A549 (cell line): ENCODE measurements around the gene PARP1. TPM values are rescaled to one million over a fixed set of nuclear protein-coding genes. Genes with fewer than 3 reads are reported as not detected.

ENCODE experiments used
- ATAC-seq, 2 experiments: fragments of 200-7000 bp in 1 of 2; fragments of >200 bp in 1 of 2; cut with Nextera tagmentation in 1 of 2; cut with Tn5 transposase in 1 of 2; 3 replicates each; pipeline versions ENCODE4 v1.8.0 to v1.9.1; 2018 to 2020; ENCODE audit warnings: mild to moderate bottlenecking in 1 of 2, moderate library complexity in 1 of 2
- CTCF ChIA-PET: fragments of 300-600 bp; sonication (Branson Sonifier 250); formaldehyde crosslinking; extraction: SDS; loops from one replicate; lab custom pipeline; 2021; ENCODE audit warnings: antibody characterized with exemption, inconsistent platforms; lab: Yijun Ruan, JAX
- POLR2A ChIA-PET: fragments of 350-600 bp; formaldehyde crosslinking; extraction: SDS; loops from one replicate; lab custom pipeline; 2021; ENCODE audit warnings: antibody characterized with exemption, inconsistent platforms; lab: Yijun Ruan, JAX
- DNase-seq, 2 experiments: peaks; one replicate each; pipeline versions ENCODE4 v3.0.0 to v3.0.0-alpha.2; 2011 to 2016; ENCODE audit warnings: low read depth in 1 of 2, low spot score in 1 of 2
- FAIRE-seq: peaks from 2 replicates; lab custom pipeline; 2011; peaks lifted over from hg19 to GRCh38; lab: Jason Lieb, UNC
- H3K27ac ChIP-seq, 2 experiments: fragments of >200 bp; sonication (Bioruptor Twin); formaldehyde crosslinking; 3 replicates each; pipeline ENCODE4 v1.5.1; 2016 to 2017
- H3K4me1 ChIP-seq: fragments of >200 bp; sonication (Bioruptor Twin); formaldehyde crosslinking; 3 replicates; pipeline ENCODE4 v1.6.1; 2016
- H3K4me2 ChIP-seq: fragments of >200 bp; sonication (Bioruptor Twin); formaldehyde crosslinking; 3 replicates; pipeline ENCODE4 v1.6.1; 2016
- H3K4me3 ChIP-seq: fragments of >200 bp; sonication (Bioruptor Twin); formaldehyde crosslinking; 3 replicates; pipeline ENCODE4 v1.5.1; 2016
- H3K9me3 ChIP-seq: fragments of >200 bp; sonication (Bioruptor Twin); formaldehyde crosslinking; 3 replicates; pipeline ENCODE4 v1.6.1; 2016
- BCL3 ChIP-seq: fragments of >200 bp; sonication (Bioruptor Twin); formaldehyde crosslinking; IDR thresholded peaks from 3 replicates; pipeline ENCODE4 v1.6.1; 2016
- CBX2 ChIP-seq: fragments of 200-600 bp; sonication (generic); IDR thresholded peaks from 2 replicates; pipeline ENCODE4 v1.6.1; 2016; ENCODE audit warnings: low read depth, mild to moderate bottlenecking, borderline replicate concordance
- CHD2 ChIP-seq: fragments of 150-350 bp; IDR thresholded peaks from 2 replicates; pipeline ENCODE4 v1.6.1; 2014; ENCODE audit warnings: low read length; ENCODE audit not compliant: partially characterized antibody
- EHF ChIP-seq: fragments of 250-450 bp; sonication (Bioruptor Pico); IDR thresholded peaks from 2 replicates; pipeline ENCODE4 v1.5.0; 2020; ENCODE audit warnings: mild to moderate bottlenecking
- ELK1 ChIP-seq: fragments of 150-350 bp; IDR thresholded peaks from 2 replicates; pipeline ENCODE4 v1.6.1; 2014; ENCODE audit warnings: low read depth, mild to moderate bottlenecking, low read length
- FOSL2 ChIP-seq, 2 experiments: fragments of 450-650 bp in 1 of 2; fragments of >200 bp in 1 of 2; sonication (Bioruptor Twin) in 1 of 2; formaldehyde crosslinking; IDR thresholded peaks; 2 replicates each; pipeline versions ENCODE4 v1.5.0 to v1.6.1; 2016 to 2020; ENCODE audit warnings: mild to moderate bottlenecking in 1 of 2, moderate library complexity in 1 of 2
- FOXS1 ChIP-seq: fragments of 250-450 bp; sonication (Bioruptor Pico); IDR thresholded peaks from 2 replicates; pipeline ENCODE4 v1.5.0; 2020; ENCODE audit warnings: mild to moderate bottlenecking, moderate library complexity
- HEYL ChIP-seq: fragments of 250-450 bp; sonication (Bioruptor Pico); IDR thresholded peaks from 2 replicates; pipeline ENCODE4 v1.8.0; 2021; ENCODE audit warnings: mild to moderate bottlenecking, moderate library complexity
- HMGXB4 ChIP-seq: fragments of 250-450 bp; sonication (Bioruptor Pico); IDR thresholded peaks from 2 replicates; pipeline ENCODE4 v1.5.0; 2021; ENCODE audit warnings: mild to moderate bottlenecking, moderate library complexity, borderline replicate concordance
- KDM1A ChIP-seq: fragments of 200-600 bp; sonication (generic); IDR thresholded peaks from 2 replicates; pipeline ENCODE4 v1.6.1; 2016; ENCODE audit warnings: low read depth, mild to moderate bottlenecking
- MAZ ChIP-seq: fragments of 150-350 bp; IDR thresholded peaks from 2 replicates; pipeline ENCODE4 v1.6.1; 2014; ENCODE audit warnings: antibody characterized with exemption, low read depth, low read length, borderline replicate concordance
- NFE2L2 ChIP-seq: fragments of 150-350 bp; conservative IDR thresholded peaks from 2 replicates; pipeline ENCODE4 v1.6.1; 2014; ENCODE audit warnings: low read length
- PBX3 ChIP-seq: IDR thresholded peaks from 2 replicates; pipeline ENCODE4 v1.6.1; 2012
- POLR2AphosphoS2 ChIP-seq: conservative IDR thresholded peaks from 2 replicates; pipeline ENCODE4 v1.6.1; 2012; ENCODE audit warnings: low read length, improper control_type of control experiment, inconsistent platforms
- RAD21 ChIP-seq, 2 experiments: fragments of >200 bp in 1 of 2; sonication (Bioruptor Twin) in 1 of 2; formaldehyde crosslinking in 1 of 2; IDR thresholded peaks in 1 of 2; conservative IDR thresholded peaks in 1 of 2; 2 replicates in 1 of 2; 3 replicates in 1 of 2; pipeline ENCODE4 v1.6.1; 2012 to 2018; ENCODE audit warnings: inconsistent platforms in 1 of 2
- RFX5 ChIP-seq: fragments of 450-650 bp; IDR thresholded peaks from 2 replicates; pipeline ENCODE4 v1.7.1; 2014; ENCODE audit warnings: antibody characterized with exemption, mild to moderate bottlenecking, moderate library complexity
- ZNF302 ChIP-seq: fragments of 250-450 bp; sonication (Bioruptor Pico); IDR thresholded peaks from 2 replicates; pipeline ENCODE4 v1.9.0; 2021; ENCODE audit warnings: inconsistent platforms, mild to moderate bottlenecking, moderate library complexity
- WGBS: methylation state at CpG from one replicate; pipeline ENCODE4 v1.1.6; 2017; ENCODE audit errors: missing lambda C conversion rate; 5-methylcytosine and 5-hydroxymethylcytosine counted together
- polyA plus RNA-seq, 4 experiments: library from polyadenylated mRNA; depleted of rRNA in 3 of 4; stranded (reverse); fragments of >200 nt; fragmentation: RNase III in 1 of 4; extraction: RNeasy Plus Mini Kit Qiagen cat#74134 plus additional on column Dnase treatment in 1 of 4; gene quantifications; 2 replicates in 3 of 4; 3 replicates in 1 of 4; pipeline ENCODE4 v1.2.3, GENCODE V29; 2011 to 2017

PARP1 gene
- polyA plus RNA-seq, 2 of the 4 experiments (the other 2 are of a cell fraction), result 125 to 134 TPM

- ChIA-PET POLR2A (no interaction called here), CTCF (interaction anchor here (1.0 kb wide), 1 partner anchor 94 kb away, joined by 3 read pairs; no protein-coding TSS in a partner anchor)
- 60% methylated on average over 7 of the region's 7 CpGs for WGBS
- TF ChIP-seq PBX3, result no peak
- TF ChIP-seq NFE2L2, result no peak
- TF ChIP-seq KDM1A, result no peak
- no peak for TF ChIP-seq CBX2
- Histone ChIP-seq H3K27ac (no peak overlapping the region), H3K4me1 (no peaks in the 10 kb centered on the region), H3K9me3 (0 out of 3 replicates have a peak, but pooled peaks cover 1% of the 10 kb centered on the region), H3K4me3 (no peak overlapping the region), H3K4me2 (no peak overlapping the region)
- DNase-seq, result no peak
- no peak for FAIRE-seq
- no peak for ATAC-seq
Measured at GRCh38 chr1:226453015-226453704, 45.3 kb upstream of the PARP1 start.

- TF ChIP-seq RFX5 (no peak), HEYL (CRISPR knock-in tag) (no peak), RAD21 (conservative IDR thresholded peaks at IDR 0.05 in 1 of 2, IDR thresholded peaks at IDR 0.05 in 1 of 2) (no peak), CHD2 (no peak), BCL3 (no peak), CBX2 (no peak), FOSL2 (IDR thresholded peaks at IDR 0.05) (no peak), FOSL2 (CRISPR knock-in tag; IDR thresholded peaks at IDR 0.05) (no peak), ELK1 (no peak), PBX3 (no peak), FOXS1 (CRISPR knock-in tag) (no peak), POLR2AphosphoS2 (no peak), HMGXB4 (no peak), MAZ (no peak), ZNF302 (CRISPR knock-in tag) (no peak), EHF (CRISPR knock-in tag) (no peak)
- H3K9me3 ChIP-seq, result no peaks in the 10 kb centered on the region
- H3K4me2 ChIP-seq, result no peak overlapping the region
- H3K27ac ChIP-seq, result no peak overlapping the region
- no peak for DNase-seq
- no peaks in the 10 kb centered on the region for H3K4me1 ChIP-seq
- no peak overlapping the region for H3K4me3 ChIP-seq
- POLR2A ChIA-PET, result interaction anchor here (0.9 kb wide), 1 partner anchor 43 kb away, joined by 3 read pairs; the partner anchor contains the start of gene PARP1
- 25% methylated on average over 2 of the region's 2 CpGs for WGBS
- no peak for ATAC-seq
- no peak for FAIRE-seq
- CTCF ChIA-PET, result no interaction called here
Measured at GRCh38 chr1:226450688-226451087, 42.8 kb upstream of the PARP1 start.
